GM18873 (cell line): ENCODE results near the gene MEP1A.
"Not testable (repeated sequence)": the region's sequence is repeated elsewhere in the genome, so short reads cannot be mapped to it uniquely, and the experiment has no call there.

Experiments used
- ATAC-seq: cut with Tn5 transposase; IDR thresholded peaks from one replicate; pipeline ENCODE4 v1.9.1; 2021; ENCODE audit warnings: mild to moderate bottlenecking, moderate library complexity, moderate number of reproducible peaks; ENCODE audit not compliant: unreplicated experiment, low FRiP score

The MEP1A gene

GRCh38 chr6:46832816-46833215 is 39.6 kb downstream of the MEP1A start:
- no peak for ATAC-seq

DNA sequence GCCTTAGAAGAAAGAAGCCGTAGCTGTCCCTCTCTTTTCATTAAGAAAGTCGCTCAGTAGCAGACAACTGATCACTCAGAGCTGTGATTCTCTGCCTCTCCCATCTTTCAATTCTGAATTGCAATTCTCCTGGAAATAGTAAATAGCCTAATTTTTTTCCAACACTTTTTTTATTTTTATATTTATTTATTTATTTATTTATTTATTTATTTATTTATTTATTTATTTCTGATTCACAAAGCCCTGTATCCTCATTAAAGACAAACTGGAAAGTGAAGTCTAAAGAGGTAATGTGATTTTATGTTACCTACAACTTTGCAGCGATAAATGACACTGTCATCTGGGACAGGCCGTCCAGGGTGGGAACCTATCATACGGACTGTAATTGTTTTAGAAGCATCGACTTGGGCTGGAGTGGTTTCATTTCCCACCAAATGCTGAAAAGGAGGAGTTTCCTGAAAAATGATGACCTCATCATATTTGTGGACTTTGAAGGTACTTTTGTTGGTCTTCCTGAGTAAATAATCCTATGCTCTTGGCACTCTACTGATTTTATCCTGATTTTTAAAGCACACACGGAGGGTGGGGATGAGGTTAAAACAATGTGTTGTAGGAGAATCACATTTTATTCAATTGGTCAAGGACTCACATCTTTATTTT is 41.2 kb downstream of the MEP1A start:
- not testable (repeated sequence) for ATAC-seq

GRCh38 chr6:46834991-46835390 is 41.8 kb downstream of the MEP1A start:
- ATAC-seq, result not testable (repeated sequence)

- no peak for ATAC-seq
These were observed 44.8 kb downstream of the MEP1A start for GRCh38 chr6:46838033-46838432.

- ATAC-seq, result not testable (repeated sequence)
These were observed 49.2 kb downstream of the MEP1A start for GRCh38 chr6:46842252-46842846.

DNA sequence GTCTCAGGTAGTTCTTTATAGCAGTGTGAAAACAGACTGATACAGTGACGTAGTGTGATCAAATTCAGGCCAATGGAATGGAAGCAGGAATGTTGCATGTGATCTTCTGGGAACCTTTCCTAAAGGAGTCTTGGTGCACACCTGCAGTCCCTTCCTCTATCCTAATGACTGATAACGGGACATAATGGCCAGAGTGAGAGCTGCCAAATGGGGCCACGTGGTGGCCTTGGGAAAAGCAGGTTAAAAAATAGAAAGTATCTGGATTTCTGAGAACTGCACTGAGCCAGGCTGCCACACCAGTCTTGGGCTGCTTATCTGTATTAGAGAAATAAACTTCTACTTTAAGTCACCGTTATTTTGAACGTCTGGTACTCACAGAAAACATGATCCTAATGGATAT is 51.9 kb downstream of the MEP1A start:
- ATAC-seq, result no peak

DNA sequence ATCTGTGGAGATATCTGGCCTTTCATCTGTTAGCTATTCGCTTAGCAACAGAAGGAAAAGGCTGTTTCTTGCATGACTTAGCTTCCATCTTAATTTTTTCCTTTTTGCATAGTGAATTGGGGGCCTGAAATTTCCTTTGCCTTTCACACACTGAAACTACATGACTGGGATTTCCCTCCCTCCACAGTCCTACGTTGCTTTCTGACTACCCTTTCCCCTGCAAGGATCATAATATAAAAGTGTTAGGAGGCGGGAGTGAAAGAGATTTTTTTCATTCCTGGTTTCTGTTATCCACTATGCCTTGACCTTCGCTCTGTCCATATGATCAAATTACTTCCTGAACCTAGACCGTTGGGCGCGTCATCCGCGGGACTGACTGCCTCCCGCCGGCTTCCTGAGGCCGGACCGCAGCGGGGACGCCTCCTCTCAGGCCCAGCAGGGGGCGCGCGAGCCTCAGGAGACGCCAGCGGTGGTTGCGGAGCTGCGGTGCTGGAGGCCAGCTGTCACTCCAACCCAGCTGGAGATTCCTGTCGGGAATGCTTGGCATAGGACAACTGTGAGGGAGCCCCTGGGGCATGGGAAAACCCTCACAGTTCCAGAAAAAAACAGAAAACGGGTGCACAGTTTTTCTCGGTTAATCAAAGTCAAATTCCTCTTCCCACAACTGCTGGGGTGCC is 55.6 kb downstream of the MEP1A start:
- no peak for ATAC-seq

DNA sequence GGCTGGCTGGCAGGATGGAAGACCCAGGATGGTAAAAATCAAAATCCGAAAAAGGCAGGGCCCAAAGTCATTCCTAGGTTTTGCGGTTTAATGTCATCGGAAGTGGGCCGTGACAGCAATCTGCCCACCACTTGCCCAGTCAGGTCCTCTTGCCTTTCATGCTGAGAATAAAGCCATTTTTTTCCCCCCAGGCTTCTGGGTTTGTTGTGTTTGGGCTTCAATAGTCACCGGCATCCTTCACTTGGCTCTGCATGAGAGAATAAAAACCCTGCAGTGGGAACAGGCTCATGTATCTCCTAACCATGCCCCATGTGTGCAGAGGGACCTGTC is 56.1 kb downstream of the MEP1A start:
- ATAC-seq, result no peak

- no peak for ATAC-seq
These were observed 57.6 kb downstream of the MEP1A start for GRCh38 chr6:46850792-46851191.

GRCh38 chr6:46851576-46851975 is 58.4 kb downstream of the MEP1A start:
- ATAC-seq, result not testable (repeated sequence)

GRCh38 chr6:46855966-46856365 is 62.8 kb downstream of the MEP1A start:
- ATAC-seq, result not testable (repeated sequence)

- no peak for ATAC-seq
These were observed 69.2 kb downstream of the MEP1A start for GRCh38 chr6:46862381-46862780.

- no peak for ATAC-seq
These were observed 70.6 kb downstream of the MEP1A start for GRCh38 chr6:46863791-46864190.

- ATAC-seq, result no peak
These were observed 72.0 kb downstream of the MEP1A start for GRCh38 chr6:46865221-46865620.

GRCh38 chr6:46867411-46867810 is 74.2 kb downstream of the MEP1A start:
- no peak for ATAC-seq

DNA sequence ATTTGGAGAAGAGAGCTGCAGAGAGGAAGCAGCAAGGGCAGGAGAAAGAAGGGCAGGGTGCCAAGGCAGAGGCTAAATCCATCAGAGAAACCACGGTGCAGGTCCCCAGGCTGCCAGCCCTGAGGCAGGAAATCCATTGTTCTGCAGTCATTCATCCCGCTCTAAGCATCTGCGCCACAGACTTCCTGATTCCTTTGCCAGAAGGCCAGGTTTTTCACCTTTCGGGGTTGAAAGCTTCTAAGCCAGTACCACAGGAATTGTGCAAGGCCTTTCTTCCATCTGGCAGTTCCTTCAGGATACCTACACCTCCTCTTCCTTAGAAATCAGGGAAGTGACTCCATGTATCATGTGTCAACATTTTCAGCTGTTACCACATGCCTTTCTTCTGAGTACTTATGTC is 82.9 kb downstream of the MEP1A start:
- ATAC-seq, result no peak

DNA sequence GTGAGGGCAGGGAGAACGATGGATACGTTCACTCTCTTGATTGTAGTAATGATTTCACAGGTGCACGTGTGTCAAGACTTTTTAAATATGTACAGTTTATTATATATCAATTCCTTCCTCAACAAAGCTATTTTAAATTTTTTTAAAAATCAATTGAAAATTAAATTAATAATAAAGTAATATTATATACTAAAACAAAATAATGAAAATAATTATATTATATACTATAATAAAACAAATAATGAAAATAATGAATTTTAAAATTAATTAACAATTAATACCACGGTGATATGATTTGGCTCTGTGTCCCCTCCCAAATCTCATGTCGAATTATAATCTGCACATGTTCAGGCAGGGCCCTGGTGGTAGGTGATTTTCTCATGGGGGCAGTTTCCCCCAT is 85.8 kb downstream of the MEP1A start:
- no peak for ATAC-seq

DNA sequence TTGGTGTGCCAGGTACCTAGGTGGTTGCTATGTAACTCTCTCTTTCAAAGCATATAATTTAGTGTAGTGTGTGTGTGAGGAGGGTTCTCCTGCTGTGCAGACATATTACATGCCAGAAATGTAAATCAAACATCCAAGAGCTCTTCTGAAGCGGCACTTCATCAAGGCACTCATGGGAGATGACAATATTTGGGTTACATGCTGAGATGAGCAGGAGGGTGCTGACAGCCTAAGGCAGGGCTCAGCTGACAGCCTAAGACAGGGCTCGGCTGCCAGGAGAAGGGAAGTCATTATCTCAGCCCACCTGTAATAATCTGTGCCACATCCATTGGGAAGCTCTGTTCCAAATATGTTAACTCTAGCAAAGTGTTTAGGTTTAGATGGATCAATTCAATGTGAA is 89.5 kb downstream of the MEP1A start:
- ATAC-seq, result no peak

DNA sequence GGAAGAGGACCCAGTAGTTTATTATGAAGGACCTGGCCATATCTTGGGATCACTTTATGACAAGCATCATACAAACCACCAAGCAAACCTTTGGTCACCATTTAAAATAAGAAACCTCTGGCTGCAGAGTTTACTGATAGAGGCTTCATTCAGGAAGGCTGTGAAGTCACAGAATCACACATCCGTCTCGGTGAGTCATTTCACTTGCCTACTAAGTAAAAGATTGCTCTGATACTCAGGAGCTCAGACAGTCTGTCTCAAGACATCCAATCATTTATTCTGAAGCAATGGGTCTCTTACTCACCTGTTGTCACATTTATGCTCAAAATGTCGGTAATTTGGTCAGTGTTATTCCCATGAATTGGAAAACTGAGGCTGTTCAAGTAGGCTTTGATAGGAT is 94.8 kb downstream of the MEP1A start:
- ATAC-seq, result no peak

- no peak for ATAC-seq
These were observed 95.4 kb downstream of the MEP1A start for GRCh38 chr6:46888578-46888977.
